ENCODE results near the gene TMEM229B. TPM values are rescaled to one million over a fixed set of nuclear protein-coding genes. Genes with fewer than 3 reads are reported as not detected.

The TMEM229B gene
- total RNA-seq, 1 experiment from 2014 or later: 0.71 TPM

- Histone ChIP-seq H3K9me3 (ENCODE audit: control insufficient read depth in 1 of 2, insufficient read depth in 1 of 2, low read depth in 1 of 2, low read length in 2 of 2) (no peaks in the 10 kb centered on the region), H3K27me3 (ENCODE audit: insufficient read depth, low read length) (no peaks in the 10 kb centered on the region), H3K9ac (ENCODE audit: low read length) (no peak overlapping the region), H3K4me3 (replicated peaks in 1 of 2; ENCODE audit: low read depth in 1 of 2, low read length in 2 of 2) (no peak overlapping the region), H2AFZ (ENCODE audit: low read depth, low read length, poor library complexity, severe bottlenecking) (no peak overlapping the region), H3K9me2 (ENCODE audit: insufficient read depth) (no peaks in the 10 kb centered on the region), H3K79me2 (ENCODE audit: insufficient read depth, low read length) (no peaks in the 10 kb centered on the region), H3K4me1 (ENCODE audit: control insufficient read depth in 1 of 2, insufficient read depth in 2 of 2, low read length in 2 of 2) (peaks cover 2 to 22% of the 10 kb centered on the region in 2 experiments; a peak in 2 of 4 replicates), H3K4me2 (ENCODE audit: low read length) (no peak overlapping the region), H3K27ac (ENCODE audit: low read depth, low read length) (no peak overlapping the region), H4K20me1 (ENCODE audit: insufficient read depth) (no peaks in the 10 kb centered on the region), H3K36me3 (ENCODE audit: control insufficient read depth in 1 of 2, insufficient read depth in 2 of 2, low read length in 2 of 2) (no peaks in the 10 kb centered on the region)
- POLR2A ChIA-PET: no interaction called here
- no peak for DNase-seq (ENCODE audit: low read depth, low spot score)
- CTCF ChIA-PET: interaction anchor here (2.4 to 2.6 kb wide), 2 partner anchors 13 to 86 kb away, joined by 13 to 18 read pairs; no protein-coding TSS in a partner anchor
- TF ChIP-seq POLR2AphosphoS5 (IDR thresholded peaks at IDR 0.05; ENCODE audit: low read depth, low read length) (no peak), SIN3A (IDR thresholded peaks at IDR 0.05; ENCODE audit: low read depth) (no peak), POLR2A (IDR thresholded peaks at IDR 0.05; ENCODE audit: borderline replicate concordance, extremely low read depth, insufficient read depth, insufficient read length) (no peak), YY1 (IDR thresholded peaks at IDR 0.05; ENCODE audit: extremely low read depth, insufficient replicate concordance, low read depth, low read length) (no peak)
- TF ChIP-seq, protein P1, sequence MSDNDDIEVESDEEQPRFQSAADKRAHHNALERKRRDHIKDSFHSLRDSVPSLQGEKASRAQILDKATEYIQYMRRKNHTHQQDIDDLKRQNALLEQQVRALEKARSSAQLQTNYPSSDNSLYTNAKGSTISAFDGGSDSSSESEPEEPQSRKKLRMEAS (IDR thresholded peaks at IDR 0.05): no peak
- BruUV-seq (replicated peaks): no TSS peak
- intact Hi-C loops (cut with micrococcal nuclease): no loop called here
- RAD21 ChIA-PET (ENCODE audit: low non-redundant PET in 1 of 2, low total read pairs in 2 of 2, uncharacterized antibody in 2 of 2, unreplicated experiment in 2 of 2): no interaction called here
- ATAC-seq: no peak
These were observed 25.1 kb upstream of the TMEM229B start for GRCh38 chr14:67513631-67514108.

GRCh38 chr14:67512463-67513310, 24.2 kb upstream of the TMEM229B start:
- no peaks in the 10 kb centered on the region for H3K9me3 ChIP-seq (ENCODE audit: control insufficient read depth in 1 of 2, insufficient read depth in 1 of 2, low read depth in 1 of 2, low read length in 2 of 2)
- H3K27ac ChIP-seq (ENCODE audit: low read depth, low read length): no peak overlapping the region
- BruUV-seq (replicated peaks): no TSS peak
- no peak overlapping the region for H2AFZ ChIP-seq (ENCODE audit: low read depth, low read length, poor library complexity, severe bottlenecking)
- no peak overlapping the region for H3K9ac ChIP-seq (ENCODE audit: low read length)
- ChIA-PET CTCF (interaction anchor here (0.6 to 2.6 kb wide), 3 partner anchors 14 to 85 kb away, joined by 3 to 18 read pairs (median 13); no protein-coding TSS in a partner anchor), RAD21 (ENCODE audit: low non-redundant PET in 1 of 2, low total read pairs in 2 of 2, uncharacterized antibody in 2 of 2, unreplicated experiment in 2 of 2) (no interaction called here), POLR2A (interaction anchor here (0.6 kb wide), 1 partner anchor 65 kb away, joined by 5 read pairs; no protein-coding TSS in a partner anchor)
- H3K79me2 ChIP-seq (ENCODE audit: insufficient read depth, low read length): no peaks in the 10 kb centered on the region
- H3K36me3 ChIP-seq (ENCODE audit: control insufficient read depth in 1 of 2, insufficient read depth in 2 of 2, low read length in 2 of 2): no peaks in the 10 kb centered on the region
- peaks cover 2 to 22% of the 10 kb centered on the region in 2 experiments; a peak in 2 of 4 replicates for H3K4me1 ChIP-seq (ENCODE audit: control insufficient read depth in 1 of 2, insufficient read depth in 2 of 2, low read length in 2 of 2)
- intact Hi-C loops (cut with micrococcal nuclease): no loop called here
- H3K27me3 ChIP-seq (ENCODE audit: insufficient read depth, low read length): no peaks in the 10 kb centered on the region
- no peak for TF ChIP-seq TCF7L2 (IDR thresholded peaks at IDR 0.05; ENCODE audit: borderline replicate concordance, extremely low read depth, insufficient read depth, insufficient read length)
- no peak for TF ChIP-seq RAD21 (IDR thresholded peaks at IDR 0.05; ENCODE audit: low read depth)
- no peak for TF ChIP-seq POLR2AphosphoS5 (IDR thresholded peaks at IDR 0.05; ENCODE audit: low read depth, low read length)
- TF ChIP-seq EGR1 (IDR thresholded peaks at IDR 0.05; ENCODE audit: low read depth): no peak
- no peak for TF ChIP-seq SRF (IDR thresholded peaks at IDR 0.05; ENCODE audit: low read depth)
- TF ChIP-seq, protein P1 (IDR thresholded peaks at IDR 0.05): no peak
- no peak for TF ChIP-seq SIN3A (IDR thresholded peaks at IDR 0.05; ENCODE audit: low read depth)
- no peak for TF ChIP-seq YY1 (IDR thresholded peaks at IDR 0.05; ENCODE audit: extremely low read depth, insufficient replicate concordance, low read depth, low read length)
- no peak for TF ChIP-seq ZNF274 (IDR thresholded peaks at IDR 0.05; ENCODE audit: low read depth, low read length)
- TF ChIP-seq JUND (IDR thresholded peaks at IDR 0.05): no peak
- TF ChIP-seq FOSL1 (IDR thresholded peaks at IDR 0.05; ENCODE audit: low read depth): no peak
- no peak for TF ChIP-seq CEBPB (IDR thresholded peaks at IDR 0.05; ENCODE audit: low read depth)
- no peak for TF ChIP-seq POLR2A (IDR thresholded peaks at IDR 0.05; ENCODE audit: borderline replicate concordance, extremely low read depth, insufficient read depth, insufficient read length)
- TF ChIP-seq ELF1 (IDR thresholded peaks at IDR 0.05; ENCODE audit: borderline replicate concordance, low read depth): no peak
- TF ChIP-seq EZH2 (IDR thresholded peaks at IDR 0.05): no peak
- no peak for TF ChIP-seq SP1 (IDR thresholded peaks at IDR 0.05; ENCODE audit: low read depth)
- H4K20me1 ChIP-seq (ENCODE audit: insufficient read depth): no peaks in the 10 kb centered on the region
- no peak overlapping the region for H3K4me3 ChIP-seq (replicated peaks in 1 of 2; ENCODE audit: low read depth in 1 of 2, low read length in 2 of 2)
- H3K9me2 ChIP-seq (ENCODE audit: insufficient read depth): no peaks in the 10 kb centered on the region
- no peak overlapping the region for H3K4me2 ChIP-seq (ENCODE audit: low read length)
- DNase-seq (ENCODE audit: low read depth, low spot score) (no peak), ATAC-seq (no peak)

Measured in HCT116 (cell line).